H1 (cell line): Measurements from ENCODE around the gene SLC12A8. TPM values are rescaled to one million over a fixed set of nuclear protein-coding genes. Genes with fewer than 3 reads are reported as not detected.

Source experiments
- CTCF ChIA-PET: fragments of 300-600 bp; sonication (Branson Sonifier 250); formaldehyde crosslinking; loops from one replicate; lab custom pipeline; 2021; ENCODE audit not compliant: partially characterized antibody; lab: Charles Lee
- POLR2A ChIA-PET: fragments of 300-600 bp; sonication (Branson Sonifier 250); formaldehyde crosslinking; loops from one replicate; lab custom pipeline; 2021; ENCODE audit warnings: inconsistent platforms; ENCODE audit not compliant: partially characterized antibody; lab: Charles Lee
- DNase-seq, 2 experiments: peaks; one replicate each; pipeline versions ENCODE4 v3.0.0 to v3.0.0-alpha.2; 2010 to 2022; ENCODE audit warnings: low spot score in 2 of 2, low read depth in 1 of 2, mixed read lengths in 1 of 2
- FAIRE-seq: peaks from 2 replicates; lab custom pipeline; 2011; peaks lifted over from hg19 to GRCh38; lab: Jason Lieb, UNC
- H2AFZ ChIP-seq: 2 replicates; pipeline ENCODE4 v1.8.1; 2012; ENCODE audit warnings: low read length, inconsistent platforms
- H2AK5ac ChIP-seq: 2 replicates; pipeline ENCODE4 v1.6.1; 2013; ENCODE audit warnings: low read depth, low read length
- H2BK120ac ChIP-seq: replicated peaks from 2 replicates; pipeline ENCODE3; 2013; ENCODE audit warnings: low read depth, low read length, inconsistent platforms
- H2BK12ac ChIP-seq: 2 replicates; pipeline ENCODE4 v1.6.1; 2013; ENCODE audit warnings: low read depth, low read length
- H2BK15ac ChIP-seq: 2 replicates; pipeline ENCODE4 v1.6.1; 2013; ENCODE audit warnings: low read length
- H2BK20ac ChIP-seq: 2 replicates; pipeline ENCODE4 v1.6.1; 2013; ENCODE audit warnings: low read length
- H2BK5ac ChIP-seq: 2 replicates; pipeline ENCODE4 v1.6.1; 2013; ENCODE audit warnings: low read depth, low read length
- H3K14ac ChIP-seq: 2 replicates; pipeline ENCODE4 v1.6.1; 2013; ENCODE audit warnings: inconsistent platforms; ENCODE audit not compliant: insufficient read length
- H3K18ac ChIP-seq: 2 replicates; pipeline ENCODE4 v1.6.1; 2013; ENCODE audit warnings: low read length; ENCODE audit errors: extremely low read depth
- H3K23ac ChIP-seq: 2 replicates; pipeline ENCODE4 v1.6.1; 2013; ENCODE audit warnings: inconsistent platforms; ENCODE audit not compliant: insufficient read length
- H3K23me2 ChIP-seq: 2 replicates; pipeline ENCODE4 v1.6.1; 2013; ENCODE audit warnings: low read depth, low read length
- H3K27ac ChIP-seq: 2 replicates; pipeline ENCODE4 v1.6.1; 2011; ENCODE audit warnings: low read depth, low read length, inconsistent platforms
- H3K27me3 ChIP-seq, 4 experiments: replicated peaks in 1 of 4; 1 replicate in 1 of 4; 2 replicates in 3 of 4; pipeline versions ENCODE4 v1.6.1 to v1.8.1; 2011 to 2013; ENCODE audit warnings: low read length in 3 of 4, mild to moderate bottlenecking in 3 of 4, inconsistent platforms in 2 of 4, mixed read lengths in 2 of 4, moderate library complexity in 1 of 4; ENCODE audit not compliant: control insufficient read depth in 3 of 4, insufficient read depth in 3 of 4; ENCODE audit errors: extremely low read depth in 1 of 4
- H3K36me3 ChIP-seq, 4 experiments: 2 replicates each; pipeline versions ENCODE4 v1.6.1 to v1.8.1; 2011 to 2013; ENCODE audit warnings: mild to moderate bottlenecking in 4 of 4, low read length in 3 of 4, moderate library complexity in 2 of 4, control low read depth in 1 of 4, inconsistent platforms in 1 of 4; ENCODE audit not compliant: insufficient read depth in 4 of 4, control insufficient read depth in 2 of 4
- H3K4ac ChIP-seq: replicated peaks from 2 replicates; pipeline ENCODE3; 2013; ENCODE audit warnings: low read length, low read depth, mixed read lengths, inconsistent platforms; ENCODE audit not compliant: insufficient read length
- H3K4me1 ChIP-seq, 4 experiments: replicated peaks in 1 of 4; 1 replicate in 1 of 4; 2 replicates in 3 of 4; pipeline versions ENCODE4 v1.6.1 to v1.8.1; 2011 to 2013; ENCODE audit warnings: low read length in 3 of 4, inconsistent platforms in 2 of 4, mixed read lengths in 1 of 4; ENCODE audit not compliant: insufficient read depth in 4 of 4, control insufficient read depth in 3 of 4
- H3K4me2 ChIP-seq, 2 experiments: 2 replicates each; pipeline versions ENCODE4 v1.6.1 to v1.8.1; 2011 to 2013; ENCODE audit warnings: low read depth in 2 of 2, low read length in 2 of 2, control low read depth in 1 of 2, inconsistent platforms in 1 of 2, mild to moderate bottlenecking in 1 of 2; ENCODE audit not compliant: insufficient read depth in 1 of 2
- H3K4me3 ChIP-seq, 4 experiments: fragments of 200-600, 300-600 bp in 1 of 4; sonication (generic), shearing (Covaris generic), sonication (Bioruptor Twin) in 1 of 4; 2 replicates each; pipeline versions ENCODE4 v1.5.1 to v1.8.1; 2011 to 2016; ENCODE audit warnings: low read length in 4 of 4, low read depth in 3 of 4, control low read depth in 2 of 4, inconsistent platforms in 2 of 4, mild to moderate bottlenecking in 2 of 4, mixed read lengths in 1 of 4, moderate library complexity in 1 of 4; ENCODE audit not compliant: insufficient read depth in 2 of 4; ENCODE audit errors: extremely low read depth in 1 of 4
- H3K56ac ChIP-seq: replicated peaks from 2 replicates; pipeline ENCODE3; 2013; ENCODE audit warnings: low read depth, mild to moderate bottlenecking, mixed read lengths, low read length, inconsistent platforms; ENCODE audit not compliant: insufficient read length
- H3K79me1 ChIP-seq: 2 replicates; pipeline ENCODE4 v1.6.1; 2013; ENCODE audit warnings: low read depth, low read length, control low read depth
- H3K79me2 ChIP-seq, 2 experiments: 2 replicates each; pipeline versions ENCODE4 v1.6.1 to v1.8.1; 2012 to 2013; ENCODE audit warnings: low read length in 2 of 2, mild to moderate bottlenecking in 2 of 2, inconsistent platforms in 1 of 2; ENCODE audit not compliant: insufficient read depth in 2 of 2, control insufficient read depth in 1 of 2
- H3K9ac ChIP-seq, 4 experiments: replicated peaks in 1 of 4; 1 replicate in 1 of 4; 2 replicates in 3 of 4; pipeline versions ENCODE4 v1.6.1 to v1.8.1; 2011 to 2013; ENCODE audit warnings: low read depth in 3 of 4, low read length in 3 of 4, control low read depth in 2 of 4, mild to moderate bottlenecking in 2 of 4, moderate library complexity in 2 of 4, inconsistent platforms in 1 of 4; ENCODE audit errors: extremely low read depth in 1 of 4
- H3K9me3 ChIP-seq, 2 experiments: 2 replicates each; pipeline versions ENCODE4 v1.6.1 to v1.8.1; 2012 to 2013; ENCODE audit warnings: mild to moderate bottlenecking in 2 of 2, moderate library complexity in 2 of 2, control low read depth in 1 of 2, inconsistent platforms in 1 of 2, low read depth in 1 of 2, low read length in 1 of 2, mixed read lengths in 1 of 2; ENCODE audit not compliant: insufficient read depth in 2 of 2
- H4K20me1 ChIP-seq, 2 experiments: replicated peaks in 1 of 2; 2 replicates each; pipeline versions ENCODE3 to v1.8.1; 2011 to 2013; ENCODE audit warnings: inconsistent platforms in 2 of 2, low read length in 2 of 2, mild to moderate bottlenecking in 1 of 2; ENCODE audit not compliant: insufficient read depth in 2 of 2, control insufficient read depth in 1 of 2
- H4K5ac ChIP-seq: 2 replicates; pipeline ENCODE4 v1.6.1; 2013; ENCODE audit warnings: low read length, low read depth, mixed read lengths, inconsistent platforms; ENCODE audit not compliant: insufficient read length
- H4K8ac ChIP-seq: 2 replicates; pipeline ENCODE4 v1.8.0; 2013; ENCODE audit warnings: mild to moderate bottlenecking, moderate library complexity, low read length, inconsistent platforms; ENCODE audit not compliant: insufficient read depth; ENCODE audit errors: extremely low read depth
- H4K91ac ChIP-seq: replicated peaks from 2 replicates; pipeline ENCODE3; 2013; ENCODE audit warnings: low read length, mixed read lengths, inconsistent platforms; ENCODE audit not compliant: insufficient read length
- EP300 ChIP-seq, 2 experiments: IDR thresholded peaks; 1 replicate in 1 of 2; 2 replicates in 1 of 2; pipeline ENCODE4 v1.6.1; 2011 to 2012; ENCODE audit warnings: low read depth in 2 of 2, low read length in 2 of 2, mild to moderate bottlenecking in 2 of 2, borderline replicate concordance in 1 of 2, inconsistent platforms in 1 of 2, moderate library complexity in 1 of 2
- POLR2A ChIP-seq, 2 experiments: IDR thresholded peaks; 1 replicate in 1 of 2; 2 replicates in 1 of 2; pipeline ENCODE4 v1.6.1; 2011; ENCODE audit warnings: low read depth in 2 of 2, low read length in 2 of 2, mild to moderate bottlenecking in 2 of 2; ENCODE audit errors: control extremely low read depth in 1 of 2
- POLR2AphosphoS5 ChIP-seq: IDR thresholded peaks from 2 replicates; pipeline ENCODE4 v1.6.1; 2011; ENCODE audit warnings: low read depth, low read length
- SP4 ChIP-seq: IDR thresholded peaks from 2 replicates; pipeline ENCODE4 v1.6.1; 2012; ENCODE audit warnings: low read length, inconsistent platforms
- WGBS, 2 experiments: shearing (Covaris generic) in 1 of 2; methylation state at CpG; one replicate each; pipeline versions ENCODE4 v1.1.6 to v1.1.7; 2013 to 2015; ENCODE audit warnings: low lambda C conversion rate in 2 of 2, mixed read lengths in 2 of 2, inconsistent platforms in 1 of 2, low coverage in 1 of 2, missing lambda C conversion rate in 1 of 2; ENCODE audit not compliant: insufficient replicate concordance in 2 of 2, insufficient coverage in 1 of 2, insufficient read length in 1 of 2; ENCODE audit errors: extremely low coverage in 1 of 2, missing lambda C conversion rate in 1 of 2; 5-methylcytosine and 5-hydroxymethylcytosine counted together
- polyA plus RNA-seq, 7 experiments: library from polyadenylated mRNA; depleted of rRNA in 3 of 7; stranded (reverse) in 5 of 7; unstranded in 2 of 7; fragments of >200 nt in 5 of 7; fragments of 200-250 nt in 2 of 7; gene quantifications; 1 replicate in 5 of 7; 2 replicates in 1 of 7; 4 replicates in 1 of 7; pipeline versions ENCODE4 v1.2.1 to v1.2.3, GENCODE V29; 2011 to 2013; ENCODE audit warnings: missing spikeins in 2 of 7, mixed read lengths in 2 of 7
- total RNA-seq: library from RNA; stranded (reverse); fragmentation: NEBNext Ultra II Directional; extraction: Animal tissue kit (Norgen Biotek cat#: 25700); gene quantifications from 2 replicates; pipeline ENCODE4 v1.2.1, GENCODE V29; 2021

The SLC12A8 gene
- total and polyA plus RNA-seq, 2 of the 8 experiments (the other 6 are each of a cell fraction or from before 2014, with no cell fraction given), result 13.7 to 14.4 TPM

DNA sequence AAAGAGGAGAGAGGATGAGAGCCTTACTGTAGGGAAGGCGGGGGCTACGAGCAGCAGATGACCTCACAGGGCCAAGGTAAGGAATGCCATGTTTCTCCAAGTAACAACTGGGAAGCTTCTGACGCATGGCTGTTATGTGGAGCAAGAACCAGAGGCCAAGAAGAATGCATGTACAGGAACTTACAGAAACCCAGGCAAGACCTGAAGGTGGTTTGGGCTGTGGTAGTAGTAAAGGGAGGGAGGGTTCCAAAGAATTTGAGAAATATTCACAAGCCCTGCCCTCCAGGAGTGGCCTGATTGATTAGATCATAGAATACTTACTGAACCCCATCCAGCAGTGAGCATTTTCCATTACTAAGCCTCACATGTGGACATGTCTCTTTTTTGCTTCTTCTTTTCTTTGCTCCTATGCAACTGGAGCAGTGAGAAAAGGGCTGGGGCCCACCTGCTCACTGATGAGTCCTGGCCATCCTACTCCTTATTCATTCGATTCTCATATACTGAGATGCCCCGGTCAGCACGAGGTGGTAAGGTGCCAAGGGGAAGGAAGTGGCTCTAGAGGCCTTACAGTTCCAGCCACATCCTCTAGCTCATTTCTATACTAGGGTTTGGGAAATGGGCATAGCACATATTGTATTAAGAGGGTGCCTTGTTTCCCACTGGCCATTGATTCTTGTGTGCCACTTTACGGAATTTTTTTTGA lies 8.3 kb upstream of the SLC12A8 start:
- Histone ChIP-seq H3K4me1 (peaks cover 0 to 2% (median 1%) of the 10 kb centered on the region in 4 experiments; a peak in 4 of 7 replicates), H2AFZ (no peak overlapping the region), H2BK15ac (0 out of 2 replicates have a peak overlapping the region, but pooled peaks have one; percentile 9), H3K4me3 (no peak overlapping the region), H4K8ac (no peak overlapping the region), H3K27me3 (no peaks in the 10 kb centered on the region), H3K36me3 (no peaks in the 10 kb centered on the region), H3K4me2 (no peak overlapping the region), H3K23me2 (no peaks in the 10 kb centered on the region), H3K79me2 (no peaks in the 10 kb centered on the region), H2BK5ac (no peak overlapping the region), H3K27ac (no peak overlapping the region), H4K91ac (no peak overlapping the region), H3K9me3 (no peaks in the 10 kb centered on the region), H2BK12ac (no peak overlapping the region), H2AK5ac (no peak overlapping the region; the same call in 1 of the 2 replicates), H2BK20ac (no peak overlapping the region), H3K14ac (no peak overlapping the region), H4K20me1 (no peaks in the 10 kb centered on the region), H3K9ac (no peak overlapping the region), H3K18ac (no peak overlapping the region), H2BK120ac (no peak overlapping the region), H3K4ac (no peak overlapping the region), H3K23ac (no peak overlapping the region), H4K5ac (no peak overlapping the region), H3K79me1 (no peaks in the 10 kb centered on the region), H3K56ac (no peak overlapping the region)
- ChIA-PET CTCF (interaction anchor here (1.7 to 2.1 kb wide), 2 partner anchors 9 to 19 kb away, joined by 6 to 8 read pairs; no protein-coding TSS in a partner anchor), POLR2A (interaction anchor here (1.0 to 1.8 kb wide), 2 partner anchors 9 to 12 kb away, joined by 4 read pairs; no protein-coding TSS in a partner anchor)
- no peak for DNase-seq
- no peak for TF ChIP-seq POLR2AphosphoS5
- TF ChIP-seq EP300 (IDR thresholded peaks at IDR 0.05; ENCODE audit: borderline replicate concordance in 1 of 2, low read depth in 2 of 2, low read length in 2 of 2), result no peak
- no peak for TF ChIP-seq SP4
- no peak for TF ChIP-seq POLR2A (IDR thresholded peaks at IDR 0.05; ENCODE audit: control extremely low read depth in 1 of 2, low read depth in 2 of 2, low read length in 2 of 2)
- 89% methylated on average over 7 of the region's 7 CpGs; no CpG with 5 or more reads in 1 of the 2 experiments for WGBS, 2 experiments
- no peak for FAIRE-seq
